ENCODE measurements around the gene ARHGAP45. TPM values are rescaled to one million over a fixed set of nuclear protein-coding genes. Genes with fewer than 3 reads are reported as not detected.
"Not testable (repeated sequence)": the region's sequence is repeated elsewhere in the genome, so short reads cannot be mapped to it uniquely, and the experiment has no call there.

The ARHGAP45 gene
- total RNA-seq, 1 donor from 2014 or later = 10.2 TPM

- not testable (repeated sequence) for DNase-seq (ENCODE audit: low read depth, low spot score)
These were observed 47.8 kb downstream of the ARHGAP45 start for GRCh38 chr19:1114728-1115127.

- DNase-seq (ENCODE audit: low read depth, low spot score) = no peak
These were observed 48.9 kb downstream of the ARHGAP45 start for GRCh38 chr19:1115646-1116420.

- DNase-seq (ENCODE audit: low read depth, low spot score) = no peak
These were observed 50.0 kb downstream of the ARHGAP45 start for GRCh38 chr19:1116726-1117581.

GRCh38 chr19:1117654-1118053, 50.7 kb downstream of the ARHGAP45 start:
- DNase-seq (ENCODE audit: low read depth, low spot score) = no peak

- DNase-seq (ENCODE audit: low read depth, low spot score) = no peak
These were observed 52.0 kb downstream of the ARHGAP45 start for GRCh38 chr19:1118999-1119398.

- DNase-seq (ENCODE audit: low read depth, low spot score) = no peak
These were observed 52.7 kb downstream of the ARHGAP45 start for GRCh38 chr19:1119475-1120217.

GRCh38 chr19:1121395-1121794, 54.4 kb downstream of the ARHGAP45 start:
- DNase-seq (ENCODE audit: low read depth, low spot score) = no peak

GRCh38 chr19:1122021-1122971, 55.3 kb downstream of the ARHGAP45 start:
- DNase-seq (ENCODE audit: low read depth, low spot score) = no peak

GRCh38 chr19:1122972-1123363, 56.0 kb downstream of the ARHGAP45 start:
- DNase-seq (ENCODE audit: low read depth, low spot score) = peak; percentile 39

- DNase-seq (ENCODE audit: low read depth, low spot score) = no peak
These were observed 56.4 kb downstream of the ARHGAP45 start for GRCh38 chr19:1123381-1123780.

- no peak for DNase-seq (ENCODE audit: low read depth, low spot score)
These were observed 57.1 kb downstream of the ARHGAP45 start for GRCh38 chr19:1123885-1124677.

- peak; percentile 35 for DNase-seq (ENCODE audit: low read depth, low spot score)
These were observed 58.9 kb downstream of the ARHGAP45 start for GRCh38 chr19:1125601-1126467.

GRCh38 chr19:1126984-1127760, 60.2 kb downstream of the ARHGAP45 start:
- DNase-seq (ENCODE audit: low read depth, low spot score) = no peak

GRCh38 chr19:1128106-1128505, 61.1 kb downstream of the ARHGAP45 start:
- no peak for DNase-seq (ENCODE audit: low read depth, low spot score)

GRCh38 chr19:1129084-1129483, 62.1 kb downstream of the ARHGAP45 start:
- not testable (repeated sequence) for DNase-seq (ENCODE audit: low read depth, low spot score)

- no peak for DNase-seq (ENCODE audit: low read depth, low spot score)
These were observed 62.6 kb downstream of the ARHGAP45 start for GRCh38 chr19:1129535-1129934.

GRCh38 chr19:1130771-1131717, 64.1 kb downstream of the ARHGAP45 start:
- DNase-seq (ENCODE audit: low read depth, low spot score) = no peak

Data from pulmonary artery endothelial cell (primary cell).